H1 (cell line): Measurements from ENCODE around the gene LNX2.

ENCODE experiments used
- CTCF ChIP-seq, 3 experiments: IDR thresholded peaks; 1 replicate in 2 of 3; 2 replicates in 1 of 3; pipeline versions ENCODE4 v1.5.1 to v1.6.1; 2011; ENCODE audit warnings: low read length in 3 of 3, mild to moderate bottlenecking in 3 of 3, inconsistent platforms in 2 of 3, low read depth in 1 of 3, moderate library complexity in 1 of 3; ENCODE audit not compliant: insufficient read depth in 1 of 3; ENCODE audit errors: control extremely low read depth in 1 of 3
- EZH2 ChIP-seq: fragments of 200-600 bp; sonication (generic); IDR thresholded peaks from 2 replicates; pipeline ENCODE4 v1.7.1; 2012; ENCODE audit warnings: low read depth, mild to moderate bottlenecking, moderate library complexity, low read length, inconsistent platforms; ENCODE audit not compliant: severe bottlenecking
- TAF1 ChIP-seq: IDR thresholded peaks from 2 replicates; pipeline ENCODE4 v1.6.1; 2011; ENCODE audit warnings: mild to moderate bottlenecking, low read depth, low read length

- no peak for TF ChIP-seq CTCF (IDR thresholded peaks at IDR 0.05; ENCODE audit: control extremely low read depth in 1 of 3, insufficient read depth in 1 of 3, low read depth in 1 of 3, low read length in 3 of 3)
- no peak for TF ChIP-seq TAF1
- TF ChIP-seq EZH2 = no peak
Measured at GRCh38 chr13:27570906-27571305, 49.4 kb downstream of the LNX2 start.
